Endothelial cell of umbilical vein (primary cell): ENCODE measurements around the gene GSTM3. TPM values are rescaled to one million over a fixed set of nuclear protein-coding genes. Genes with fewer than 3 reads are reported as not detected.

ENCODE experiments used
- BruUV-seq: library from RNA; stranded (reverse); fragments of 400-500 nt; replicated peaks from 2 replicates; lab custom pipeline; 2021; lab: Mats Ljungman, UMichigan
- CTCF ChIA-PET: fragments of 300-600, 350-600 bp; sonication (Branson Sonifier 250); formaldehyde crosslinking; loops from one replicate; lab custom pipeline; 2021; ENCODE audit warnings: antibody characterized with exemption, inconsistent platforms; lab: Charles Lee
- POLR2A ChIA-PET: fragments of 300-600, 350-600 bp; sonication (Branson Sonifier 250); formaldehyde crosslinking; loops from one replicate; lab custom pipeline; 2021; ENCODE audit warnings: antibody characterized with exemption, inconsistent platforms; lab: Charles Lee
- DNase-seq: peaks from one replicate; pipeline ENCODE4 v3.0.0-alpha.2; 2011; ENCODE audit warnings: low read depth, low spot score
- FAIRE-seq: peaks from 2 replicates; lab custom pipeline; 2011; peaks lifted over from hg19 to GRCh38; lab: Jason Lieb, UNC
- H2AFZ ChIP-seq: 2 replicates; pipeline ENCODE4 v1.6.0; 2012; ENCODE audit warnings: low read depth, low read length, control low read depth, inconsistent platforms
- H3K27ac ChIP-seq: 2 replicates; pipeline ENCODE4 v1.5.1; 2011; ENCODE audit warnings: low read depth, mild to moderate bottlenecking, control low read depth, low read length, moderate library complexity; ENCODE audit not compliant: insufficient read depth
- H3K27me3 ChIP-seq, 2 experiments: 2 replicates each; pipeline versions ENCODE4 v1.6.0 to v1.6.1; 2011; ENCODE audit warnings: low read length in 2 of 2, mixed read lengths in 1 of 2; ENCODE audit not compliant: control insufficient read depth in 2 of 2, insufficient read depth in 2 of 2
- H3K36me3 ChIP-seq, 2 experiments: 2 replicates in 1 of 2; 3 replicates in 1 of 2; pipeline ENCODE4 v1.5.1; 2011; ENCODE audit warnings: low read length in 2 of 2, mild to moderate bottlenecking in 1 of 2, moderate library complexity in 1 of 2; ENCODE audit not compliant: control insufficient read depth in 2 of 2, insufficient read depth in 2 of 2; ENCODE audit errors: extremely low read depth in 1 of 2
- H3K4me1 ChIP-seq: 3 replicates; pipeline ENCODE4 v1.5.1; 2011; ENCODE audit warnings: mild to moderate bottlenecking, low read length; ENCODE audit not compliant: control insufficient read depth, insufficient read depth; ENCODE audit errors: extremely low read depth
- H3K4me2 ChIP-seq: 2 replicates; pipeline ENCODE4 v1.6.1; 2011; ENCODE audit warnings: low read length, control low read depth, mixed read lengths; ENCODE audit not compliant: insufficient read depth
- H3K4me3 ChIP-seq, 3 experiments: fragments of 200-600 bp in 1 of 3; sonication (generic), shearing (Covaris generic) in 1 of 3; replicated peaks in 1 of 3; 2 replicates each; pipeline ENCODE4 v1.5.1; 2011 to 2016; ENCODE audit warnings: control low read depth in 3 of 3, low read length in 3 of 3, mild to moderate bottlenecking in 2 of 3, inconsistent platforms in 1 of 3, low read depth in 1 of 3, moderate library complexity in 1 of 3; ENCODE audit not compliant: insufficient read depth in 1 of 3
- H3K79me2 ChIP-seq: 2 replicates; pipeline ENCODE4 v1.6.0; 2012; ENCODE audit warnings: low read length, inconsistent platforms; ENCODE audit not compliant: control insufficient read depth, insufficient read depth
- H3K9ac ChIP-seq: replicated peaks from 2 replicates; pipeline ENCODE3; 2011; ENCODE audit warnings: low read length, control low read depth; ENCODE audit not compliant: insufficient read depth; ENCODE audit errors: extremely low read depth
- H3K9me1 ChIP-seq: replicated peaks from 3 replicates; pipeline ENCODE4 v1.6.0; 2011; ENCODE audit warnings: mild to moderate bottlenecking, low read length; ENCODE audit not compliant: control insufficient read depth, insufficient read depth; ENCODE audit errors: extremely low read depth
- H3K9me3 ChIP-seq: replicated peaks from 2 replicates; pipeline ENCODE4 v1.5.1; 2012; ENCODE audit warnings: low read length, inconsistent platforms; ENCODE audit not compliant: control insufficient read depth, insufficient read depth
- H4K20me1 ChIP-seq: replicated peaks from 2 replicates; pipeline ENCODE3; 2011; ENCODE audit warnings: mild to moderate bottlenecking, low read length; ENCODE audit not compliant: control insufficient read depth, insufficient read depth; ENCODE audit errors: extremely low read depth
- CTCF ChIP-seq, 2 donors: IDR thresholded peaks; 1 replicate in 1 of 2; 2 replicates in 1 of 2; pipeline ENCODE4 v1.5.1; 2011; ENCODE audit warnings: low read length in 2 of 2, mild to moderate bottlenecking in 2 of 2, moderate library complexity in 2 of 2, control low read depth in 1 of 2, inconsistent platforms in 1 of 2, low read depth in 1 of 2; ENCODE audit not compliant: insufficient read depth in 1 of 2; ENCODE audit errors: extremely low read depth in 1 of 2
- EZH2 ChIP-seq: IDR thresholded peaks from 2 replicates; pipeline ENCODE4 v1.6.1; 2012; ENCODE audit warnings: borderline replicate concordance, low read depth, mild to moderate bottlenecking, moderate library complexity, low read length, inconsistent platforms; ENCODE audit not compliant: severe bottlenecking
- FOS ChIP-seq: IDR thresholded peaks from 2 replicates; pipeline ENCODE4 v1.6.1; 2011; ENCODE audit warnings: mild to moderate bottlenecking, low read length, moderate library complexity, borderline replicate concordance; ENCODE audit not compliant: insufficient read depth
- GATA2 ChIP-seq: IDR thresholded peaks from 2 replicates; pipeline ENCODE4 v1.7.0; 2011; ENCODE audit warnings: low read depth, mild to moderate bottlenecking, moderate library complexity, mixed read lengths, low read length; ENCODE audit not compliant: insufficient read length, insufficient read depth
- JUN ChIP-seq: IDR thresholded peaks from 2 replicates; pipeline ENCODE4 v1.6.1; 2011; ENCODE audit warnings: borderline replicate concordance, low read depth; ENCODE audit not compliant: insufficient read length, insufficient read depth
- MAX ChIP-seq: IDR thresholded peaks from 2 replicates; pipeline ENCODE4 v1.6.1; 2011; ENCODE audit not compliant: insufficient read depth, insufficient read length
- MYC ChIP-seq: IDR thresholded peaks from one replicate; pipeline ENCODE4 v1.6.1; 2011; ENCODE audit warnings: mild to moderate bottlenecking, low read depth, low read length
- POLR2A ChIP-seq: IDR thresholded peaks from 2 replicates; pipeline ENCODE4 v1.6.1; 2012; ENCODE audit warnings: low read depth, mild to moderate bottlenecking, control low read depth, low read length
- POLR2AphosphoS5 ChIP-seq: IDR thresholded peaks from 2 replicates; pipeline ENCODE4 v1.6.1; 2012; ENCODE audit warnings: low read depth, mild to moderate bottlenecking, control low read depth, low read length, moderate library complexity; ENCODE audit not compliant: insufficient read depth
- dilution Hi-C: fragments of 300-500 bp; cut with MboI; formaldehyde crosslinking; loops from one replicate; pipeline ENCODE4 v1.15.0; 2019; ENCODE audit warnings: low sequenced_read_pairs; ENCODE audit not compliant: extremely low pct_ligation_motif_present
- intact Hi-C: fragments of 100-400 bp; cut with micrococcal nuclease; formaldehyde crosslinking; loops from one replicate; pipeline ENCODE4 v1.10.0; 2022
- polyA plus RNA-seq, 4 experiments: library from polyadenylated mRNA; depleted of rRNA in 3 of 4; stranded (reverse) in 3 of 4; unstranded in 1 of 4; fragments of >200 nt; gene quantifications; 2 replicates each; pipeline versions ENCODE4 v1.2.1 to v1.2.3, GENCODE V29; 2011 to 2012; ENCODE audit warnings: missing spikeins in 1 of 4
- total RNA-seq: library from RNA; stranded (reverse); gene quantifications from 2 replicates; pipeline ENCODE4 v1.2.3, GENCODE V29; 2021

Gene GSTM3
- total and polyA plus RNA-seq, 2 donors (not counting 3 experiments of a cell fraction or from before 2014, with no cell fraction given): 27.9 to 52.0 TPM

GRCh38 chr1:109783436-109783835, 42.6 kb upstream of the GSTM3 start:
- Histone ChIP-seq H3K4me2 (peak overlapping the region; percentile 61), H3K79me2 (no peaks in the 10 kb centered on the region), H3K9me1 (no peaks in the 10 kb centered on the region), H4K20me1 (no peaks in the 10 kb centered on the region), H3K27ac (peak overlapping the region; percentile 73), H3K9ac (no peak overlapping the region), H2AFZ (peak overlapping the region; percentile 83), H3K36me3 (no peaks in the 10 kb centered on the region), H3K4me3 (no peak overlapping the region), H3K9me3 (no peaks in the 10 kb centered on the region), H3K27me3 (no peaks in the 10 kb centered on the region), H3K4me1 (peaks cover 13% of the 10 kb centered on the region)
- TF ChIP-seq POLR2A (no peak), JUN (peak; percentile 17), POLR2AphosphoS5 (peak; percentile 57)
- no TSS peak for BruUV-seq
- dilution Hi-C loops: loop anchor here (25.0 kb wide), 1 partner anchor 229 kb away; no protein-coding TSS in a partner anchor
- intact Hi-C loops: loop anchor here (1.0 kb wide), 1 partner anchor 8 kb away; no protein-coding TSS in a partner anchor
- POLR2A ChIA-PET: no interaction called here
- FAIRE-seq: peak; percentile 95
- CTCF ChIA-PET: interaction anchor here (2.2 to 17.2 kb wide), 2 partner anchors 9 to 198 kb away, joined by 8 to 807 read pairs; partner anchors contain the start of gene AHCYL1
- DNase-seq: peak; percentile 59

GRCh38 chr1:109782927-109783326, 42.1 kb upstream of the GSTM3 start:
- Histone ChIP-seq H3K27ac (peak overlapping the region; percentile 73), H3K79me2 (no peaks in the 10 kb centered on the region), H3K4me1 (peaks cover 13% of the 10 kb centered on the region), H3K9ac (no peak overlapping the region), H3K27me3 (no peaks in the 10 kb centered on the region), H2AFZ (no peak overlapping the region), H3K9me1 (no peaks in the 10 kb centered on the region), H3K9me3 (no peaks in the 10 kb centered on the region), H4K20me1 (no peaks in the 10 kb centered on the region), H3K4me2 (peak overlapping the region; percentile 61), H3K36me3 (no peaks in the 10 kb centered on the region), H3K4me3 (no peak overlapping the region)
- POLR2A ChIA-PET: no interaction called here
- CTCF ChIA-PET: interaction anchor here (2.2 to 17.2 kb wide), 4 partner anchors 8 to 198 kb away, joined by 8 to 807 read pairs (median 20); partner anchors contain the start of gene AHCYL1
- no peak for DNase-seq
- TF ChIP-seq POLR2AphosphoS5 (no peak), GATA2 (no peak), CTCF (IDR thresholded peaks at IDR 0.05; ENCODE audit: extremely low read depth in 1 of 2, insufficient read depth in 1 of 2, low read depth in 1 of 2, low read length in 2 of 2) (no peak), EZH2 (no peak), FOS (no peak), POLR2A (no peak), MAX (no peak), MYC (no peak), JUN (no peak)
- FAIRE-seq: no peak
- no TSS peak for BruUV-seq
- intact Hi-C loops: loop anchor here (1.0 kb wide), 1 partner anchor 8 kb away; no protein-coding TSS in a partner anchor
- dilution Hi-C loops: loop anchor here (25.0 kb wide), 1 partner anchor 229 kb away; no protein-coding TSS in a partner anchor
